HepG2 (cell line): Measurements from ENCODE around the gene DOCK4.

Experiments used
- CTCF ChIP-seq: sonication (generic); formaldehyde crosslinking; IDR thresholded peaks from 2 replicates; pipeline ENCODE4 v1.5.0; 2020; ENCODE audit warnings: mild to moderate bottlenecking, missing genetic modification reagents, moderate library complexity
- MXI1 ChIP-seq: IDR thresholded peaks from 3 replicates; pipeline ENCODE4 v1.6.1; 2012; ENCODE audit warnings: low read depth, low read length, inconsistent platforms, borderline replicate concordance
- NFE2L2 ChIP-seq: fragments of 150-350 bp; IDR thresholded peaks from 2 replicates; pipeline ENCODE4 v1.6.1; 2014; ENCODE audit warnings: low read length
- POLR2A ChIP-seq, 2 experiments: IDR thresholded peaks; 2 replicates each; pipeline ENCODE4 v1.6.1; 2011; ENCODE audit warnings: low read depth in 2 of 2, low read length in 2 of 2, mild to moderate bottlenecking in 1 of 2, moderate library complexity in 1 of 2; ENCODE audit not compliant: insufficient read depth in 1 of 2
- RFX1 ChIP-seq: fragments of 450-650 bp; IDR thresholded peaks from 2 replicates; pipeline ENCODE4 v1.6.1; 2017
- ZNF280D ChIP-seq: sonication (generic); formaldehyde crosslinking; IDR thresholded peaks from 2 replicates; pipeline ENCODE4 v1.5.1; 2020; ENCODE audit warnings: mild to moderate bottlenecking, missing genetic modification reagents
- ZNF772 ChIP-seq: sonication (generic); formaldehyde crosslinking; IDR thresholded peaks from 2 replicates; pipeline ENCODE4 v1.5.0; 2020; ENCODE audit warnings: mild to moderate bottlenecking, missing genetic modification reagents

- no peak for TF ChIP-seq MXI1
- no peak for TF ChIP-seq CTCF (CRISPR knock-in tag)
- no peak for TF ChIP-seq ZNF280D (CRISPR knock-in tag)
- no peak for TF ChIP-seq NFE2L2
- TF ChIP-seq ZNF772 (CRISPR knock-in tag), result no peak
- TF ChIP-seq RFX1, result no peak
- TF ChIP-seq POLR2A (IDR thresholded peaks at IDR 0.05; ENCODE audit: insufficient read depth in 1 of 2, low read depth in 2 of 2, low read length in 2 of 2), result no peak
Measured at GRCh38 chr7:112023282-112023681, 182.9 kb downstream of the DOCK4 start.
